HG03575 (cell line): Measurements from ENCODE around the gene KAZN.

ENCODE experiments used
- ATAC-seq: cut with Tn5 transposase; IDR thresholded peaks from one replicate; pipeline ENCODE4 v1.9.1; 2021; ENCODE audit not compliant: unreplicated experiment, insufficient number of reproducible peaks, low FRiP score; ENCODE audit errors: extremely low read depth

Gene KAZN

GRCh38 chr1:14631421-14631820, 32.9 kb downstream of the KAZN start:
- no peak for ATAC-seq

GRCh38 chr1:14634486-14634885, 36.0 kb downstream of the KAZN start:
- no peak for ATAC-seq

GRCh38 chr1:14635421-14635820, 36.9 kb downstream of the KAZN start:
- no peak for ATAC-seq

- ATAC-seq = no peak
Observed at GRCh38 chr1:14636897-14637632, 38.6 kb downstream of the KAZN start.

- ATAC-seq = no peak
Observed at GRCh38 chr1:14639291-14640050, 41.0 kb downstream of the KAZN start.

- ATAC-seq = no peak
Observed at GRCh38 chr1:14642712-14643111, 44.2 kb downstream of the KAZN start.

GRCh38 chr1:14646973-14647372, 48.5 kb downstream of the KAZN start:
- ATAC-seq = no peak

- no peak for ATAC-seq
Observed at GRCh38 chr1:14647777-14648176, 49.3 kb downstream of the KAZN start.

- no peak for ATAC-seq
Observed at GRCh38 chr1:14648391-14648790, 49.9 kb downstream of the KAZN start.

GRCh38 chr1:14648896-14649855, 50.7 kb downstream of the KAZN start:
- ATAC-seq = no peak

- no peak for ATAC-seq
Observed at GRCh38 chr1:14649976-14650375, 51.5 kb downstream of the KAZN start.

GRCh38 chr1:14650951-14651350, 52.5 kb downstream of the KAZN start:
- no peak for ATAC-seq

- no peak for ATAC-seq
Observed at GRCh38 chr1:14652840-14653239, 54.4 kb downstream of the KAZN start.

GRCh38 chr1:14653461-14653960, 55.0 kb downstream of the KAZN start:
- no peak for ATAC-seq

GRCh38 chr1:14654554-14654953, 56.1 kb downstream of the KAZN start:
- ATAC-seq = no peak

- no peak for ATAC-seq
Observed at GRCh38 chr1:14655385-14655784, 56.9 kb downstream of the KAZN start.

- no peak for ATAC-seq
Observed at GRCh38 chr1:14656384-14656937, 58.0 kb downstream of the KAZN start.

GRCh38 chr1:14658642-14659041, 60.2 kb downstream of the KAZN start:
- no peak for ATAC-seq

GRCh38 chr1:14659913-14660312, 61.4 kb downstream of the KAZN start:
- no peak for ATAC-seq
